ENCODE results near the gene DYDC2.

- TF ChIP-seq CTCF (IDR thresholded peaks at IDR 0.05 in 2 of 3, conservative IDR thresholded peaks at IDR 0.05 in 1 of 3; ENCODE audit: insufficient read depth in 2 of 3, low read depth in 1 of 3, low read length in 3 of 3) (no peak), KDM5B (IDR thresholded peaks at IDR 0.05; ENCODE audit: insufficient replicate concordance, low read depth, low read length) (no peak)
Observed at GRCh38 chr10:80324891-80325364, 31.7 kb upstream of the DYDC2 start.
